ENCODE results near the gene TTF2. TPM values are rescaled to one million over a fixed set of nuclear protein-coding genes. Genes with fewer than 3 reads are reported as not detected.

TTF2 gene
- total and polyA plus RNA-seq, 2 of the 8 experiments (the other 6 are each of a cell fraction or from before 2014, with no cell fraction given), result 16.9 to 89.6 TPM

- DNase-seq (ENCODE audit: low read depth in 1 of 2, low spot score in 2 of 2), result no peak
- H3K4me3 ChIP-seq (ENCODE audit: extremely low read depth in 1 of 4, insufficient read depth in 2 of 4, low read depth in 3 of 4, low read length in 4 of 4), result no peak overlapping the region
- H4K91ac ChIP-seq (replicated peaks; ENCODE audit: insufficient read length, low read length), result no peak overlapping the region
- no peak for TF ChIP-seq EZH2 (IDR thresholded peaks at IDR 0.05; ENCODE audit: low read depth, low read length, severe bottlenecking)
- TF ChIP-seq CTCF (IDR thresholded peaks at IDR 0.05; ENCODE audit: control extremely low read depth in 1 of 3, insufficient read depth in 1 of 3, low read depth in 1 of 3, low read length in 3 of 3), result no peak
- TF ChIP-seq CHD1 (IDR thresholded peaks at IDR 0.05; ENCODE audit: low read depth, low read length), result no peak
- TF ChIP-seq RAD21 (IDR thresholded peaks at IDR 0.05 in 1 of 2, conservative IDR thresholded peaks at IDR 0.05 in 1 of 2; ENCODE audit: low read depth in 2 of 2, low read length in 2 of 2), result no peak
- no peaks in the 10 kb centered on the region for H3K79me2 ChIP-seq (ENCODE audit: control insufficient read depth in 1 of 2, insufficient read depth in 2 of 2, low read length in 2 of 2)
- H3K4me2 ChIP-seq (ENCODE audit: insufficient read depth in 1 of 2, low read depth in 2 of 2, low read length in 2 of 2), result no peak overlapping the region
- no peaks in the 10 kb centered on the region for H3K79me1 ChIP-seq (ENCODE audit: low read depth, low read length)
- no peak overlapping the region for H3K18ac ChIP-seq (ENCODE audit: extremely low read depth, low read length)
- H3K27ac ChIP-seq (ENCODE audit: low read depth, low read length), result no peak overlapping the region
- H3K9me3 ChIP-seq (ENCODE audit: insufficient read depth in 2 of 2, low read depth in 1 of 2, low read length in 1 of 2), result no peaks in the 10 kb centered on the region
- H3K23ac ChIP-seq (ENCODE audit: insufficient read length), result no peak overlapping the region
- H2BK12ac ChIP-seq (ENCODE audit: low read depth, low read length), result no peak overlapping the region
- H2BK5ac ChIP-seq (ENCODE audit: low read depth, low read length), result no peak overlapping the region
- WGBS, 2 experiments (ENCODE audit: extremely low coverage in 1 of 2, insufficient coverage in 1 of 2, insufficient read length in 1 of 2, insufficient replicate concordance in 2 of 2, low coverage in 1 of 2, low lambda C conversion rate in 2 of 2, missing lambda C conversion rate in 1 of 2), result 98% methylated on average over 3 of the region's 3 CpGs; no CpG with 5 or more reads in 1 of the 2 experiments
- H3K4ac ChIP-seq (replicated peaks; ENCODE audit: insufficient read length, low read depth, low read length), result no peak overlapping the region
- no peaks in the 10 kb centered on the region for H4K20me1 ChIP-seq (replicated peaks in 1 of 2; ENCODE audit: control insufficient read depth in 1 of 2, insufficient read depth in 2 of 2, low read length in 2 of 2)
- peaks cover 0 to 6% (median 0%) of the 10 kb centered on the region in 4 experiments; a peak in 1 of 7 replicates for H3K4me1 ChIP-seq (replicated peaks in 1 of 4; ENCODE audit: control insufficient read depth in 3 of 4, insufficient read depth in 4 of 4, low read length in 3 of 4)
- no peak for FAIRE-seq
- no peaks in the 10 kb centered on the region for H3K27me3 ChIP-seq (replicated peaks in 1 of 4; ENCODE audit: control insufficient read depth in 3 of 4, extremely low read depth in 1 of 4, insufficient read depth in 3 of 4, low read length in 3 of 4)
- no peak overlapping the region for H3K9ac ChIP-seq (replicated peaks in 1 of 4; ENCODE audit: extremely low read depth in 1 of 4, low read depth in 3 of 4, low read length in 3 of 4)
- no peak overlapping the region for H3K14ac ChIP-seq (ENCODE audit: insufficient read length)
- ChIA-PET CTCF (ENCODE audit: partially characterized antibody) (interaction anchor here (0.9 to 1.3 kb wide), 2 partner anchors 16 to 39 kb away, joined by 4 to 6 read pairs; no protein-coding TSS in a partner anchor), POLR2A (ENCODE audit: partially characterized antibody) (no interaction called here)
- H2BK20ac ChIP-seq (ENCODE audit: low read length), result no peak overlapping the region
- no peak overlapping the region for H2BK15ac ChIP-seq (ENCODE audit: low read length)
- H4K5ac ChIP-seq (ENCODE audit: insufficient read length, low read depth, low read length), result no peak overlapping the region
- H2BK120ac ChIP-seq (replicated peaks; ENCODE audit: low read depth, low read length), result no peak overlapping the region
- no peaks in the 10 kb centered on the region for H3K23me2 ChIP-seq (ENCODE audit: low read depth, low read length)
- no peak overlapping the region for H2AFZ ChIP-seq (ENCODE audit: low read length)
- no peak overlapping the region for H2AK5ac ChIP-seq (ENCODE audit: low read depth, low read length)
- no peak overlapping the region for H4K8ac ChIP-seq (ENCODE audit: extremely low read depth, insufficient read depth, low read length)
- no peak overlapping the region for H3K56ac ChIP-seq (replicated peaks; ENCODE audit: insufficient read length, low read depth, low read length)
- H3K36me3 ChIP-seq (ENCODE audit: control insufficient read depth in 2 of 4, insufficient read depth in 4 of 4, low read length in 3 of 4), result no peaks in the 10 kb centered on the region
Measured at GRCh38 chr1:117143871-117144270, 83.7 kb downstream of the TTF2 start.
